Hypothalamus (tissue), 51 donors: ENCODE measurements around the gene KCNIP1.

Experiments used
- DNase-seq, 51 donors: peaks; one replicate each; lab custom pipeline; 2025; lab: John Stamatoyannopoulos, UW

Gene KCNIP1

GRCh38 chr5:170503990-170504596, at the start of gene KCNIP1:
TSS of gene KCNIP1 (plus strand) at chr5:170504020.
- peak in 34 of 51 donors; percentile 18 to 71 (median 52) for DNase-seq

GRCh38 chr5:170463426-170463825, 40.4 kb upstream of the KCNIP1 start:
- DNase-seq = no peak

GRCh38 chr5:170464280-170465127, 39.3 kb upstream of the KCNIP1 start:
- no peak for DNase-seq

- DNase-seq = no peak
Measured at GRCh38 chr5:170466553-170466952, 37.3 kb upstream of the KCNIP1 start.

GRCh38 chr5:170466988-170467707, 36.7 kb upstream of the KCNIP1 start:
- no peak for DNase-seq

- no peak for DNase-seq
Measured at GRCh38 chr5:170468633-170469285, 35.1 kb upstream of the KCNIP1 start.

- DNase-seq = no peak
Measured at GRCh38 chr5:170469414-170469813, 34.4 kb upstream of the KCNIP1 start.

GRCh38 chr5:170470275-170470674, 33.5 kb upstream of the KCNIP1 start:
- no peak for DNase-seq

- DNase-seq = no peak
Measured at GRCh38 chr5:170470808-170471404, 32.9 kb upstream of the KCNIP1 start.

- no peak for DNase-seq
Measured at GRCh38 chr5:170471551-170472178, 32.2 kb upstream of the KCNIP1 start.

- no peak for DNase-seq
Measured at GRCh38 chr5:170473642-170474041, 30.2 kb upstream of the KCNIP1 start.

GRCh38 chr5:170474489-170475274, 29.1 kb upstream of the KCNIP1 start:
- DNase-seq = no peak

GRCh38 chr5:170475294-170476000, 28.4 kb upstream of the KCNIP1 start:
- peak in 1 of 51 donors; percentile 13 for DNase-seq

- DNase-seq = no peak
Measured at GRCh38 chr5:170476704-170477103, 27.1 kb upstream of the KCNIP1 start.

- DNase-seq = no peak
Measured at GRCh38 chr5:170477906-170478305, 25.9 kb upstream of the KCNIP1 start.

GRCh38 chr5:170478306-170478705, 25.5 kb upstream of the KCNIP1 start:
- DNase-seq = no peak

- DNase-seq = no peak
Measured at GRCh38 chr5:170479484-170479883, 24.3 kb upstream of the KCNIP1 start.

- no peak for DNase-seq
Measured at GRCh38 chr5:170480260-170480659, 23.6 kb upstream of the KCNIP1 start.

GRCh38 chr5:170481849-170482248, 22.0 kb upstream of the KCNIP1 start:
- no peak for DNase-seq
